ENCODE data around the gene LMAN1L.

The LMAN1L gene

DNA sequence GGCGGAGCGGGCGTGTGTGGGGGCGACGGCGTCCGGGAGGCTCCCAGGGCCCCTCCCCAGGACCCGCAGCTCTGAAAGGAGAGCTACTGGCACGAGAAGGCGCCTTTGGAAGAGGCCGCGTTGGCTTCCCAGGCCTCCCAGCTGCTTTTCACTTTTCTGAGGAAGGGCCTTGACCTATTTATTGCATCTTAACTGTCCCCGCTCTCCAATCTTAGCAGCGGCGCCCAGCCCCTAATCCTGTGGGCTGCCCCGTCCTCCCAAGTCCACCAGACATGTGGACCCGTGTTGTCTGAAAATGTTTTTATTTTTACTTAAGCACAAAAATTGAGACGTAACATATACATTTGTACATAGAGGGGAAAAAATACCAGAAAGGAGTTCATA is 30.8 kb downstream of the LMAN1L start:
- Mint-ChIP-seq H3K4me3 (peak overlapping the region; percentile 90 to 95), H3K4me1 (peaks cover 53% of the 10 kb centered on the region), H3K9me3 (no peaks in the 10 kb centered on the region), H3K27me3 (no peaks in the 10 kb centered on the region), H3K27ac (peak overlapping the region; percentile 83 to 94)
- ATAC-seq (no peak), DNase-seq (no peak)

DNA sequence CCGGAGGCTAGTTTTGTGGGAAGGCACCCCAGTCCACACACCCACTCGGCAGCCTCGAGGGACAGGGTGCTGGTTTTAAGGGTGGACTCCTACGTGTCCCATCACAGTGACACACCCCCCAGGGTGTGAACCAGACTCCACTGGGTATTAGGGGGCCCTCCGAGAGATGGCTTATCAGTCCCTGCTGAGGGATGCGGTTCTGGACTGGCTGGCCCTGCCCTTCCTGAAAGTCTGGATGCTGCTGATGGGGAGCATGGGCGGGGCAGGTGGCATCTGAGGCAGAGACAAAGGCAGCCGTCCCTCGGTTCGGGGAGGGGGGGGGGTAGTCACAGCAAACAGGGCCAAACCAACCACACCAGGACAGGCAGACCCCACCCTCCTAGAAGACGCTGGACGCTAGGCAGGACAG is 31.3 kb downstream of the LMAN1L start:
- DNase-seq (no peak), ATAC-seq (no peak)
- Mint-ChIP-seq H3K27me3 (no peaks in the 10 kb centered on the region), H3K9me3 (no peaks in the 10 kb centered on the region), H3K27ac (peak overlapping the region; percentile 33 to 94), H3K4me3 (peak overlapping the region; percentile 90 to 95), H3K4me1 (peaks cover 53% of the 10 kb centered on the region)

DNA sequence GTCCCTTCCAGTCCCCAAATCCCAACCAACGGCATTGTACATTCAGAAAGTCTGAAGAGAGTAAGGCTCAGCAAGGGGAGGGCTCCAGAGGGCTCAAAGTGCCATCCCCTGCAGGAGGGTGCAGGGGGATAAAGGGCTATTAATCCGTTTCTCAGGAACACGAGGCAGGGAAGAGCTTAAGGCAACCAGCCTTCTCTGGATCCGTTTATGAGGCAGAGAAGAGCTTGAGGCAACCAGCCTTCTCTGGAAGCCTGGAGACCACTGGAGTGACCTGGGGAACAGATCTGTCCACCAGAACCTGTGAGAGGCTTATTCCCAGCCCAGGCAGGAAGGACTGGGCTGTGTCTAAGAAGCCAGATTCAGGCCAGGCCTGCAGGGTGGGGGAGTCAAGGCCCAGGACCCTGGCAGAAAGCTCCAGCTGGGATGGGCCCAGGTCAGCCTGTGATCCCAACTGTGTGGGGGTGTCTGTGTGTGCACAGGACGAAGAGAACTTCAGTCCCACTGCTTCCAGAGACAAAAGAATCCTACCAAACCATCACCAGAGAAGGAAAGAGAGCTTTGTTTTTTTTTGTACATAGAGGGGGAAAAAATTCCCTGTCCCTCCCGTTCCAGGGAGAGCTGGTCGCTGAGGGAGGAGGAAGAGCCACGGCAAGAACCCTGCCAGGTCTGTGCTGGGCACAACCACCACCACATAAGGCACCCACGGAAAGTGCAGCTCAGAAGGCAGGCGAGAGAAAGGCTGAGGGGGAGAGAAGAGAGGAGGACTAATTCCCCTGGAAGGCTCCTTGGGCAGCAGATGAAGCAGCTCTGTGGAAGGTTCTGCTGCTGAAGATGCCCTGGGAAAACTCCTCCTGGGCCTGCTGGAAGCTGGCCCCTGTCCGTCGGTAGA is 31.9 kb downstream of the LMAN1L start:
- Mint-ChIP-seq H3K9me3 (no peaks in the 10 kb centered on the region), H3K4me3 (peak overlapping the region; percentile 90 to 95), H3K4me1 (peaks cover 53% of the 10 kb centered on the region), H3K27me3 (no peaks in the 10 kb centered on the region), H3K27ac (peak overlapping the region; percentile 88 to 89)
- ATAC-seq (no peak), DNase-seq (peak in 1 of 2 donors; percentile 23)

DNA sequence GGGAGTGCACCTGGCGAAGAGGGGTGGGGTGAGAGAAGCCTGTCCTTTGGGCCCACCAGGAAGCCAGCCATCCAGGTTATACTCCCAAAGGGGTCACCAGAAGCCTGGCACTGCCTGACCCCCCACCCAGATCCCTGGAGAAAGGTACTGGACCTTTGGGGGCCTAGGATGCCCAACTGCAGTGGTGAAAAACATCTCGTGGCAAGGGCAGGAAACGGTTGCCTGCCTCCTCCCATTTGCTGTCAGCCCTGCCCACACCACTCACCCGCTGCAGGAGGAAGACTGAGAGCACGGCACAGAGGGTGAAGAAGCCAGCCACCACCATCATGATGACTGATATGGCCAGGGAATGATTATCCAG is 32.6 kb downstream of the LMAN1L start:
- ATAC-seq (peak; percentile 65), DNase-seq (peak; percentile 46 to 64)
- Mint-ChIP-seq H3K27me3 (no peaks in the 10 kb centered on the region), H3K4me3 (peak overlapping the region; percentile 90 to 95), H3K9me3 (no peaks in the 10 kb centered on the region), H3K4me1 (peaks cover 53% of the 10 kb centered on the region), H3K27ac (peak overlapping the region; percentile 88 to 89)

DNA sequence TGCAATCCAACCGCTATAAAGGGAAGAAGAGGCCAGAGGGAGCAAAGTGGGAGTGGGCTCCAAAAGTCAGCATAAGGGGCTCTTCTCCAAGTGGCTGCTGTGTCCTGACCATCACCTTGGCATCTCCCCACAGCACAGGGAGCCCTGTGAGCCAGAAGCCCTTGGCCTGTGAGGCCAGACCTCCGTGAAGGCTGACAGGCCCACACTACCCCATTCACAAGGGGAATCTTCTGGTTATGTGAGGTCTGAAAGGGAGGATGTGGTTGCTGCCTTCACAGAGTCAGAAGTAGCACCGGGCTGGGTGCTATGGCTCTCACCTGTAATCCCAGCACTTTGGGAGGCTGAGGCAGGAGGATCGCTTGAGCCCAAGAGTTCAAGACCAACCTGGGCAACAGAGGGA is 32.9 kb downstream of the LMAN1L start:
- DNase-seq (peak; percentile 23 to 29), ATAC-seq (peak; percentile 56)
- Mint-ChIP-seq H3K9me3 (no peaks in the 10 kb centered on the region), H3K27me3 (no peaks in the 10 kb centered on the region), H3K4me1 (peaks cover 53% of the 10 kb centered on the region), H3K27ac (peak overlapping the region; percentile 88 to 89), H3K4me3 (peak overlapping the region; percentile 90 to 95)

DNA sequence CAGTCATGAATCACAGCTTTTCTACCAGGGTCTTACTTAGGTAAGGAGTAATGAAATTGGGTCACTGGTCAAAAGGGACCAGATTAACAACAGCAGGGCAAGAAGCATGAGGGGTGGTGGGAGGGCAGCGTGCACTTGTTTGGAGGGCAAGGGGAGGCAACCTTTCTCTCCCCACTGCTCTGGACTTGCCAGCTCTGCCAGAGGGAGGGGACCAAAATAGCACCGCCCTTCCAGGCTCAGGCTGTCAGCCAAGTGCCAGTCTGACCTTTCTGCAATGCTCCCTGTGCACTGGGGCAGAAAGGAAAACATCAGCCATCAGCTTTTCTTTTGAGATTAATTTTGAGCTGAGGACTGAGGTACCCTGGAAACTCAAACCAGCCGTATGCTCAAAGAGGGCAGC is 34.8 kb downstream of the LMAN1L start:
- ATAC-seq: no peak
- DNase-seq: no peak
- Mint-ChIP-seq H3K27me3 (no peaks in the 10 kb centered on the region), H3K9me3 (no peaks in the 10 kb centered on the region), H3K4me1 (peaks cover 34% of the 10 kb centered on the region), H3K27ac (no peak overlapping the region), H3K4me3 (no peak overlapping the region)

DNA sequence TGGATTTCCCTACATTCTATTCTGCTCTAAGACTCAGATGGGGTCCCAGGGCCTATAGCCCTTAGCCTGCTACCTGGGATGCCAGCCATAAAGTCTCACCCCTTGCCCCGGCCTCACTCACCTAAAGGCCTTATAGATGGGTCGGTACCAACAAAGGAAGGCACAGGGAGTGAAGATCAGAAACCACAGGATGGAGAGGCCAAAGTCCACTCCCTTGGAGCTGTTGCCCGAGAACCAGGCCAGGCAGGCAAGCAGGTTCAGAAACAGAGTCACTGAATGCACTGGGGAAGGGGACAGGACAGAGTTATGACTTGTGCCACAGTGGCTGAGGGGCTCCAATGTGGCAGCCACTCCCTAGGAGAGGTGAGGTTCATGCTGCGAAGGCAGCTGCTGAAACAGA is 37.8 kb downstream of the LMAN1L start:
- Mint-ChIP-seq H3K9me3 (no peaks in the 10 kb centered on the region), H3K4me3 (no peak overlapping the region), H3K27me3 (no peaks in the 10 kb centered on the region), H3K27ac (no peak overlapping the region), H3K4me1 (peaks cover 9% of the 10 kb centered on the region)
- no peak for ATAC-seq
- no peak for DNase-seq

DNA sequence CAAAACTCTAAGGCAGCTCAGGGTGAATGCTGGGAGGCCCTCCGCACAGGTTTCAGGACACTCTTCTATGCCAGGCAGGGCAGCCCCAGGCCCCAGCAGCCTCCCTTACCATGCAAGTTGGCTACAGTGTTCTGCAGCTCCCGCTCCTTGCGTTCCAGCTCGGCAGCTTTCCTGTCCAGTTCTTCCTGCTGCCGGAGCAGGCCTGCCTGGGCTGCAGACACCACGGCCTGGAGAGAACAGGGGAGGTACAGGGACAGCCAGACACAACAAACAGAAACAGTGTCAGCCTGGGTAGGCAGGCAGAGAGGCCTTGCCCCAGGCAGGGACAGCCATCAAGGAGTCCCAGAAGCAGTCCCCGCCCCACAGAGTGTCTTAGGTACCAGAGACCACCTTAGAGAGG is 39.3 kb downstream of the LMAN1L start:
- no peak for DNase-seq
- Mint-ChIP-seq H3K27me3 (no peaks in the 10 kb centered on the region), H3K4me1 (peaks cover 10% of the 10 kb centered on the region), H3K27ac (peak overlapping the region in 1 of 2 donors; percentile 44), H3K9me3 (no peaks in the 10 kb centered on the region), H3K4me3 (no peak overlapping the region)
- ATAC-seq: peak; percentile 20

DNA sequence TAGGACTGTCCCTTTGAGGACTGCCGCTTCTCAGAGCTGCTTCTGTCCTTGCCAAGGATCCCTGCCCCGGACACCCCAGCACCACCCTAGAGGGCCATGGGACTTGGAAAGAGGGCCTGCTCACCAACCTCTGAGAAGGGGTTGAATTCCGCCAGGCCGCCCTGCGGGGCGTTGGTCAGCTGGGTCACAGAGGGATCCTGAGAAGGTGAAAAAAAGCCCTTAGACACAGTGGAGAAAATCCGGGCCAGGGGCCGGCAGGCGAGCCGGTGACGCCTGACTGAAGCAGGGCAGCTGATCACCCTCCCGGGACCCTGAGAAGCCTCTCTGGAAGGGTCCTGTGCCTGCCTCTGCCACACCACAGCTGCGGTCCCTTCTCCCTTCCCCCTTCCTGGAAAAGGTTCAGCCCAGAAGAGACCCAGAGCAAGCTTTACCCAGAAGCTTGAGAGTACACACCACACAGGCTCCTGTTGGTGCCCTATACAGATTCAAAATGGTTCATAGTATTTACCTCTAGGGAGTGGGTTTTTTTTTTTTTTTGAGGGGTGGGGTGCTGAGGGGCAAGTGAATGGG is 41.9 kb downstream of the LMAN1L start:
- no peak overlapping the region for H3K4me3 Mint-ChIP-seq
- no peaks in the 10 kb centered on the region for H3K27me3 Mint-ChIP-seq
- peaks cover 35% of the 10 kb centered on the region for H3K4me1 Mint-ChIP-seq
- ATAC-seq (no peak), DNase-seq (no peak)
- H3K27ac Mint-ChIP-seq: no peak overlapping the region
- no peaks in the 10 kb centered on the region for H3K9me3 Mint-ChIP-seq

DNA sequence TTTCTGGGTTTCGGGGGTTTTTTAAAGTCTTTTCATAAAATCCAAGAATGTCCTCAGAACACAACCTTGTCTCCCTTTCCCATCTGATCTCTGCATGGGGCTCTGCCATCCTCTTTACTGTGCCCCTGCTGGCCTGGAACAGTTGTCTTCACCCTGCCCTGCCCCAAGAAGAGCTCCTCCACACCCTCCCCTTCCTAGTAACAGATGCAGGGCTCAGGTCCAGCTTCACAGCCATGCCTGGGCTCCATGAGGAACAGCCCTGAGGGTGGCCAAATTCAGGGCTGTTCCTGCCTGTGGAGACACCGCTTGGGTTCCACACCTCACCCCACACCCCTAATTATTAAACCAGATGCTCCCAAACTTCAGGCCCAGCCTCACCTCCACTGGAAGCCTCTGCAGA is 43.2 kb downstream of the LMAN1L start:
- H3K4me3 Mint-ChIP-seq: no peak overlapping the region
- ATAC-seq: no peak

DNA sequence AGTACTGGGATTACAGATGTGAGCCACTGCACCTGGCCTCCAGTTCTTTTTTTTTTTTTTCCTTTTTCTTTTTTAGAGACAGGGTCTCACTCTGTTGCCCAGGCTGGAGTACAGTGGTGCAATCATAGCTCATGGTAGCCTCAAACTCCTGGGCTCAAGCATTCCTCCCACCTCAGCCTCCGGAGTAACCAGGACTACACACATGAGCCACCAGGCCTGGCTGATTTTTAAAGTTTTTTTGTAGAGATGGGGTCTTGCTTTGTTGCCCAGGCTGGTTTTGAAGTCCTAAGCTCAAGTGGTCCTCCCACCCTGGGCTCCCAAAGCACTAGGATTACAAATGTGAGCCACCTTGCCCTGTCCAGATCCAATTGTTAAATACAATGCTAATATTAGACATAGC is 43.9 kb downstream of the LMAN1L start:
- ATAC-seq: no peak
- H3K27ac Mint-ChIP-seq: peak overlapping the region in 1 of 2 donors; percentile 57
- H3K27me3 Mint-ChIP-seq: no peaks in the 10 kb centered on the region
- DNase-seq: no peak
- no peak overlapping the region for H3K4me3 Mint-ChIP-seq
- H3K9me3 Mint-ChIP-seq: no peaks in the 10 kb centered on the region
- H3K4me1 Mint-ChIP-seq: peaks cover 40% of the 10 kb centered on the region

More for the DNA sequence above, 43.2 kb downstream of the LMAN1L start:
- DNase-seq: no peak
- H3K9me3 Mint-ChIP-seq: no peaks in the 10 kb centered on the region
- no peaks in the 10 kb centered on the region for H3K27me3 Mint-ChIP-seq
- H3K4me1 Mint-ChIP-seq: peaks cover 40% of the 10 kb centered on the region
- H3K27ac Mint-ChIP-seq: peak overlapping the region; percentile 61 to 63

DNA sequence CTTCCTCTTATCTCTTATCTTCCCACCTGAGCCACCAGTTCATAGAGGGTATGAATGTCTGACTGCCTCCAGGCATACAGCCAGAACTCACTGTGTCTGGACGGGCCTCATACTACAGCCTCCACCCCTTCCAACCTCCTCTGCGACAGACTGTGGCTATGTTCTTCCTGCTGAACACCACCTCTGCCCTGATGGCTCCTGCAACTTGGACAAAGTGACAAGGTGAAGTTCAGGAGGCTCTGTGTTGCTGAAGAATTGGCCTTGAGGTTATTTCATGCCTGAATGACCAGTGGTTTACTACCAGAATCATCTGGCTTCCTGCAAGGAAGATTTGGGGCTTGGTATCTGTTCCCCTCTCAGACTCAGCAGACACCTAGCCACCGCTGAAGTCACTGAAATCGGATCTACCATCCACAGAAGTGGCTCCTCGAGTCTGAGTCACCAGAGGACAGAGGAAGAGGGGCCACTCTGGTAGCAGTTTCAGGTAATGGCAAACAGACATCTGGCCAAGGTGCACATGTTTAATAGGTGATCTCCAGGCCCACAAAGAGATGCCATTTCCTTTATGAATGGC is 44.5 kb downstream of the LMAN1L start:
- ATAC-seq (peak; percentile 19), DNase-seq (no peak)
- H3K4me3 Mint-ChIP-seq: no peak overlapping the region
- peak overlapping the region in 1 of 2 donors; percentile 77 for H3K27ac Mint-ChIP-seq
- H3K4me1 Mint-ChIP-seq: peaks cover 40% of the 10 kb centered on the region
- no peaks in the 10 kb centered on the region for H3K9me3 Mint-ChIP-seq
- H3K27me3 Mint-ChIP-seq: no peaks in the 10 kb centered on the region

DNA sequence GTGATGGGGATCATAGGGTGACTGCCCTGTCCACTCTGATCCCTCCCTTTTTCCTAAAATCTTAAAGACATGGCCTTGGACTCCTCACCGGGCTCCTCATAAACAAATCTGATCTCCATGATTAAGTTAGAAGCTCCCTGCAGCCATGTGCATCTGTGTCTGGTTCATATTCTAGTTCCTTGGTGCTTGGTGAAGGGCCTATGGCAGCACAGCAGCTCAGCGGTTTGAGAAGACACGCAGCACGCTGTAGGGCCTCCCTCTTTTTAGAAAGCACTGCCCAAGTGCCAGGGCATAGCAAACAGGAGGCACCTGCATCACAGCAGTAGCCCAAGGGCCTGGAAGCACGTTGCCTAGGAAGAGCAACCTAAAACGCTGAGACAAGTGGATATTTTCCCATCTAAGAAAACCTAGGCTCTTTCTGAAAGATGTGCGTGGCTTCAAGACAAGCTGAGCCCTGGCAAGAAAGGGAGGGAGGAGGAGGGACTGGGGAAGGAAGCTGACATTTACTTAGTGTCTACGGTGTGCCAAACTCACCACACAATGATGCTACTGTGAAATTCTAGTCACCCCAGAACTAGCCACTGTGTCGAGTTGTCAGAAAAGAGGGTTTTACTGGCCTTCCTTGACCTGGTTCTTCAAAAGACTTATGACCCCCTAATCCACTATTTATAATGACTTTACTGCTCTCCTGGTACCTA is 45.2 kb downstream of the LMAN1L start:
- Mint-ChIP-seq H3K4me1 (peaks cover 40% of the 10 kb centered on the region), H3K27ac (peak overlapping the region in 1 of 2 donors; percentile 82), H3K4me3 (peak overlapping the region in 1 of 2 donors; percentile 39), H3K9me3 (no peaks in the 10 kb centered on the region), H3K27me3 (no peaks in the 10 kb centered on the region)
- ATAC-seq: peak; percentile 87
- no peak for DNase-seq

DNA sequence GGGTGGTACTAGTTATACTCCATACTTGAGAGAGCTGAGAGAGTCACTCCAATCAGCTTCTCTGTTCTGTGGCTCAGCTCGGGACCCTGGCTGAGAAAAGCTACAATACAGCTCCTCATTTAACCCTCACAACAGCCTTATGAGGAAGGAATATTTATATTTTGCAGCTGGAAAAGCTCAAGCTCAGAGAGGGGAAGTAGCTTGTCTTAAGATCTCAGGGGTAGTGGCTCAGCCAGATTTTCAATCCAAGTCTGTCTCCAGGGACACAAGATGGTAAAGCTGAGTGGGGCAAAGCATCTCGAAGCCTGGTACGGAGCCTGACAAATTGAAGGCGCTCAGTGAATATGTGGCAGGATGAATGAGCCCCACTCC is 45.7 kb downstream of the LMAN1L start:
- no peak for DNase-seq
- Mint-ChIP-seq H3K4me1 (peaks cover 42% of the 10 kb centered on the region), H3K27ac (peak overlapping the region in 1 of 2 donors; percentile 82), H3K9me3 (no peaks in the 10 kb centered on the region), H3K4me3 (peak overlapping the region; percentile 19 to 21), H3K27me3 (no peaks in the 10 kb centered on the region)
- ATAC-seq: peak; percentile 37

DNA sequence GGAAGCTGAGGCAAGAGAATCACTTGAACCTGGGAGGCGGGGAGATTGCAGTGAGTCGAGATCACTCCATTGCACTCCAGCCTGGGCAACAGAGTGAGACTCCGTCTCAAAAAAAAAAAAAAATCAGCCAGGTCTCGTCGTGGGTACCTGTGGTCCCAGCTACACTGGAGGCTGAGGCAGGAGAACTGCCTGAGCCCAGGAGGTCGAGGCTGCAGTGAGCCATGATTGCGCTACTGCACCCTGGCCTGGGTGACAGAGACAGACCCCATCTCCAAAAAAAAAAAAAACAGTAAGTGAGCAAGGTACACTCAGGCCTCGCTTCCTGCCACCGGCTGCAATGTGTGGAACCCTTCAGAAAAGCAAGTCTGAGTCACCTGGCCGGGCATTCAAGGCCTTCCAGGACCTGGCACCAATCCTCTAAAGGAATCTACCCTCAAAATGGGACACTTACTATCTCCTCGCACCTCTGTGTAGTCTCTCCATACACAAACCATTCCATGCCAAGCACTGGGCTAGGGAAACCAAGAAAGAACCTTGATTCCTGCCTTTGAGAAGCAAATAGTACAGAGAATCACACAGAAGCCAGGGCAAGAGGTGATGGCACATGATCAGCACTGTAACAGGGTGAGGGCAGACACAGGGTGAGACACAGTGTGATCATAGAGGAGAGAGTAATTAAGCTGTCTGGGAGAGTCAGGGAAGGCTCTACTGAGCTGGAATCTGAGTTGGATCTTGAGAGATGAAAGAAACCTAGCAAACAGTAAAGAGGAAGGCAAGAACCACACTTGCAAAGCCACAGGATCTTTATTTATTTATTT is 50.8 kb downstream of the LMAN1L start:
- ATAC-seq (peak; percentile 77), DNase-seq (no peak)
- H3K4me3 Mint-ChIP-seq: no peak overlapping the region
- H3K27ac Mint-ChIP-seq: peak overlapping the region in 1 of 2 donors; percentile 42
- H3K4me1 Mint-ChIP-seq: peaks cover 66% of the 10 kb centered on the region
- H3K9me3 Mint-ChIP-seq: no peaks in the 10 kb centered on the region
- H3K27me3 Mint-ChIP-seq: no peaks in the 10 kb centered on the region
